AG10803 (cell line): Measurements from ENCODE around the gene RPRD1B.

Experiments
- DNase-seq: peaks from one replicate; pipeline ENCODE4 v3.0.0; 2010; ENCODE audit warnings: low read depth
- H3K4me3 ChIP-seq: 2 replicates; pipeline ENCODE4 v1.5.1; 2011; ENCODE audit warnings: mild to moderate bottlenecking, low read length, control low read depth
- CTCF ChIP-seq: conservative IDR thresholded peaks from 2 replicates; pipeline ENCODE4 v1.5.1; 2011; ENCODE audit warnings: mild to moderate bottlenecking, low read length, control low read depth, inconsistent platforms

Gene RPRD1B

GRCh38 chr20:38033330-38034107 lies at the start of gene RPRD1B, which contains the start of gene TTI1:
Gene RPRD1B (plus strand): TSS chr20:38033746. CDS start chr20:38033948, 202 bp downstream.
Gene TTI1 (minus strand): TSS chr20:38033456. CDS start chr20:38013816, 19,640 bp downstream.
- peak within 1 kb of the TSS; percentile 98 for H3K4me3 ChIP-seq
- TF ChIP-seq CTCF = no peak
- peak; percentile 76 for DNase-seq

GRCh38 chr20:37984018-37984785 lies 49.3 kb upstream of the RPRD1B start:
- no peak for TF ChIP-seq CTCF
- DNase-seq = no peak
- no peak overlapping the region for H3K4me3 ChIP-seq

DNA sequence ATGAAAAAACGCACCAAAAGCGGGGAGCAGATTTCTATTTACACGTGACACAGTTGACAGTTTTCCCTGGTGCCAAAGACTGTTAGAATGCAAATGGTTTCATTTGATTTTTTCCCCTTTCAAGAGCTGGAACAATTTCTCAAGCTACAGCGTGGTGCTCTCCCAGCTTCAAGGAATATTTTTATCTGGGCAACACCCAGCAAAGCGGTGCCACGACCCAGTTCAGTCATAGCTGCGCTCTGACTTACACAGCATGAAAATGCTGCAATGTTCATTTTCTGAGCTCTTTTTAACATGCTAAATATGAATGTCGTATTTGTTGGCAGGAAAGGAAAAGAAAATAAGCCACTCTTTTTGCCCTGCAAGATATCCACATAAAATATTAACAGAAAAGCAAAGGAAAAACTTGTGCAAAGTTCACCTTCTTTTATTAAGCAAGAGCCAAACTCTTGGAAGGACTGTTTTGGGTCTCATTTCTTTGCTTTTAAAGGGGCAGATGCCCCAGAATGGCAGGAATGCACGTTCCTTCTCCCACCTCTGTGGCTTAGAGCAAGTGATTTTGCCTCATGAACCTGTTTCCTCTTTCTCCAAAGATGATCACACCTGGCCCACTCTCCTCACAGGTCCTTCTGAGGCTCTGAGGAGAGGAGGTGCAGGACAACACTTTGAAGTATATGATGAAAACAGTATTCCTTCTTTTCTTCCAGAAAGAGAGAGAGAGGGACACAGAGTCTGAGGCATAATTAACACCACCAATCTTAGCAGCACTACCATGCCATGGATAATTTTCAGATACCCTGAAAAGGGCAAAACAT lies 47.3 kb upstream of the RPRD1B start:
- no peak for DNase-seq

DNA sequence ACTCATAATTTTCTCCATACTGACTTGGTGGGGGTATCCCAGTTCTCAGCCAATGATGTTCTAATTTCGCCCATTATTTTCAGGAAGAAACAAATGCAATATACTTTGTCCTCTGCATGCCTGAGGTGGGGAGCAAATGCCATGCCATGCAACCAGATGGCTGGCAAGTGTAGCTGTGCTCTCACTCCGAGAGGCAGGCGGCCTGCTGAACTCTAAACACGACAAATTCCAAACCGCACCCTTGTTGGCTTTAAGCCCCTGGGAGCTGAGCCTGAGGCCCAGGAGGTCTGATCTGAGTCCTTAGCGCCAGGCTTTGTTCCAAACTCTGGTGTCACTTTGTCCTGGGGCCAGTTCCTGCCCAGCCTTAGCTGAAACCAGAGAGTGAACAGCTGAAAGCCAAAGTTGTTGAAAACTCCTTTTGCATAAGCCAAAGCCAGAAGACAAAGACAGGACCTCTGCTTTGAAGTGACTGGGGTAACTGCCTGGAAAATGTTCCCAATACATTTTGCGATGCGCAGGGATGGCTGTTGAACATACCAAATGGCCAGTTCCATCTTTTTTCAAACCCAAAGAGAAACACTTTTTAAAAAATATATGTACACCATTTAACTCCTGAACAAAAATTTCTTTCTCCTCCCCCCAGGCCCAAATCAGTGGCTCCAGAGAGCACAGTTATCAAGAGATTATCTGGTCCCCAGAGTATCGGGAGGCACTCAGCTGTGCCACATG lies 46.5 kb upstream of the RPRD1B start:
- no peak for TF ChIP-seq CTCF
- DNase-seq = peak; percentile 77
- no peak overlapping the region for H3K4me3 ChIP-seq

More for the DNA sequence above, 47.3 kb upstream of the RPRD1B start:
- no peak for TF ChIP-seq CTCF
- H3K4me3 ChIP-seq = no peak overlapping the region

- DNase-seq = no peak
- no peak for TF ChIP-seq CTCF
- H3K4me3 ChIP-seq = no peak overlapping the region
These were observed 45.8 kb upstream of the RPRD1B start for GRCh38 chr20:37987602-37988290.

GRCh38 chr20:37988306-37988954 lies 45.1 kb upstream of the RPRD1B start:
- no peak overlapping the region for H3K4me3 ChIP-seq
- no peak for TF ChIP-seq CTCF
- DNase-seq = peak; percentile 5
